GM19455 (cell line): ENCODE data around the gene AGAP1.
"Not testable (repeated sequence)": the region's sequence is repeated elsewhere in the genome, so short reads cannot be mapped to it uniquely, and the experiment has no call there.

Experiments
- ATAC-seq: cut with Tn5 transposase; IDR thresholded peaks from one replicate; pipeline ENCODE4 v1.9.1; 2021; ENCODE audit not compliant: unreplicated experiment

Gene AGAP1

GRCh38 chr2:236125541-236125940, 631.7 kb downstream of the AGAP1 start:
- ATAC-seq, result no peak

GRCh38 chr2:236127010-236127409, 633.2 kb downstream of the AGAP1 start:
- ATAC-seq, result no peak

GRCh38 chr2:236128321-236128720, 634.5 kb downstream of the AGAP1 start:
- no peak for ATAC-seq

GRCh38 chr2:236129935-236130334, 636.1 kb downstream of the AGAP1 start:
- ATAC-seq, result no peak

- ATAC-seq, result no peak
These were observed 636.6 kb downstream of the AGAP1 start for GRCh38 chr2:236130349-236130998.

GRCh38 chr2:236131073-236131692, 637.3 kb downstream of the AGAP1 start:
- no peak for ATAC-seq

- no peak for ATAC-seq
These were observed 639.7 kb downstream of the AGAP1 start for GRCh38 chr2:236133410-236134012.

- ATAC-seq, result no peak
These were observed 642.7 kb downstream of the AGAP1 start for GRCh38 chr2:236136538-236136937.

- ATAC-seq, result no peak
These were observed 643.2 kb downstream of the AGAP1 start for GRCh38 chr2:236137066-236137465.

GRCh38 chr2:236141616-236142015, 647.8 kb downstream of the AGAP1 start:
- not testable (repeated sequence) for ATAC-seq

- ATAC-seq, result no peak
These were observed 650.0 kb downstream of the AGAP1 start for GRCh38 chr2:236143811-236144210.

- ATAC-seq, result no peak
These were observed 652.6 kb downstream of the AGAP1 start for GRCh38 chr2:236146436-236146835.

GRCh38 chr2:236155406-236155805, 661.6 kb downstream of the AGAP1 start:
- ATAC-seq, result no peak

GRCh38 chr2:236156095-236156859, 662.4 kb downstream of the AGAP1 start:
- ATAC-seq, result no peak

GRCh38 chr2:236156860-236157194, 663.0 kb downstream of the AGAP1 start:
- ATAC-seq, result no peak

GRCh38 chr2:236157366-236157765, 663.5 kb downstream of the AGAP1 start:
- no peak for ATAC-seq

- ATAC-seq, result no peak
These were observed 664.1 kb downstream of the AGAP1 start for GRCh38 chr2:236157815-236158498.

- no peak for ATAC-seq
These were observed 665.3 kb downstream of the AGAP1 start for GRCh38 chr2:236158969-236159777.

- ATAC-seq, result no peak
These were observed 665.9 kb downstream of the AGAP1 start for GRCh38 chr2:236159778-236160170.

- no peak for ATAC-seq
These were observed 666.7 kb downstream of the AGAP1 start for GRCh38 chr2:236160366-236161081.
